ENCODE data around the gene PCDH1. TPM values are rescaled to one million over a fixed set of nuclear protein-coding genes. Genes with fewer than 3 reads are reported as not detected.

Gene PCDH1
- total and polyA plus RNA-seq, 2 donors (not counting 3 experiments of a cell fraction or from before 2014, with no cell fraction given), result 113 to 136 TPM

GRCh38 chr5:141910271-141910673, 32.1 kb upstream of the PCDH1 start:
- Histone ChIP-seq H3K4me3 (replicated peaks in 1 of 3; ENCODE audit: insufficient read depth in 1 of 3, low read depth in 1 of 3, low read length in 3 of 3) (no peak overlapping the region), H4K20me1 (replicated peaks; ENCODE audit: control insufficient read depth, extremely low read depth, insufficient read depth, low read length) (no peaks in the 10 kb centered on the region), H3K27me3 (ENCODE audit: control insufficient read depth in 2 of 2, insufficient read depth in 2 of 2, low read length in 2 of 2) (peaks cover 9 to 11% of the 10 kb centered on the region in 2 experiments), H3K9me1 (replicated peaks; ENCODE audit: control insufficient read depth, extremely low read depth, insufficient read depth, low read length) (no peaks in the 10 kb centered on the region), H3K4me1 (ENCODE audit: control insufficient read depth, extremely low read depth, insufficient read depth, low read length) (peaks cover 3% of the 10 kb centered on the region), H3K4me2 (ENCODE audit: insufficient read depth, low read length) (no peak overlapping the region), H2AFZ (ENCODE audit: low read depth, low read length) (no peak overlapping the region), H3K9me3 (replicated peaks; ENCODE audit: control insufficient read depth, insufficient read depth, low read length) (no peaks in the 10 kb centered on the region), H3K79me2 (ENCODE audit: control insufficient read depth, insufficient read depth, low read length) (no peaks in the 10 kb centered on the region), H3K36me3 (ENCODE audit: control insufficient read depth in 2 of 2, extremely low read depth in 1 of 2, insufficient read depth in 2 of 2, low read length in 2 of 2) (no peaks in the 10 kb centered on the region), H3K27ac (ENCODE audit: insufficient read depth, low read depth, low read length) (no peak overlapping the region), H3K9ac (replicated peaks; ENCODE audit: extremely low read depth, insufficient read depth, low read length) (no peak overlapping the region)
- intact Hi-C loops (cut with micrococcal nuclease), result no loop called here
- ChIA-PET POLR2A (no interaction called here), CTCF (interaction anchor here (1.2 to 2.5 kb wide), 3 partner anchors 50 to 218 kb away, joined by 3 to 10 read pairs (median 4); no protein-coding TSS in a partner anchor)
- DNase-seq (ENCODE audit: low read depth, low spot score), result no peak
- dilution Hi-C loops (cut with MboI; ENCODE audit: extremely low pct_ligation_motif_present, low sequenced_read_pairs), result no loop called here
- TF ChIP-seq EZH2 (IDR thresholded peaks at IDR 0.05; ENCODE audit: borderline replicate concordance, low read depth, low read length, severe bottlenecking) (no peak), POLR2AphosphoS5 (IDR thresholded peaks at IDR 0.05; ENCODE audit: insufficient read depth, low read depth, low read length) (no peak), JUN (IDR thresholded peaks at IDR 0.05; ENCODE audit: borderline replicate concordance, insufficient read depth, insufficient read length, low read depth) (no peak), MYC (IDR thresholded peaks at IDR 0.05; ENCODE audit: low read depth, low read length) (no peak), GATA2 (IDR thresholded peaks at IDR 0.05; ENCODE audit: insufficient read depth, insufficient read length, low read depth, low read length) (no peak)
- TF ChIP-seq, protein P1, sequence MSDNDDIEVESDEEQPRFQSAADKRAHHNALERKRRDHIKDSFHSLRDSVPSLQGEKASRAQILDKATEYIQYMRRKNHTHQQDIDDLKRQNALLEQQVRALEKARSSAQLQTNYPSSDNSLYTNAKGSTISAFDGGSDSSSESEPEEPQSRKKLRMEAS (IDR thresholded peaks at IDR 0.05; ENCODE audit: insufficient read depth, insufficient read length), result no peak
- no peak for FAIRE-seq
- no TSS peak for BruUV-seq (replicated peaks)

DNA sequence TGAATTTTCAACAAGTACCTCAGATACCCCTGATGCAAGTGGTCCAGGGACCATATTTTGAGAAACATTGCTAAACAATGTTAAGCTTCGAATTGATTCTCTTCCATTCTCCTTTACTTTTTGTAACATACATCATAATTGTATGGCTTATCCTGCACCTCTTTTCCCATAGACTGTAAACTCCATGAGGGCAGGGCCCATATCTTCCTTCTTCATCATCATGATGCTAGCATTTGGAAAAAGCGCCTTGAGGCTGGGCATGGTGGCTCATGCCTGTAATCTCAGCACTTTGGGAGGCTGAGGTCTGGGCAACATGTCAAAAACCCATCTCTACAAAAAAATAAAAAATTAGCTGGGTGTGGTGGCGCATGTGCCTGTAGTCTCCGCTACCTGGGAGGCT, 31.0 kb upstream of the PCDH1 start:
- no peaks in the 10 kb centered on the region for H3K79me2 ChIP-seq (ENCODE audit: control insufficient read depth, insufficient read depth, low read length)
- TF ChIP-seq EZH2 (IDR thresholded peaks at IDR 0.05; ENCODE audit: borderline replicate concordance, low read depth, low read length, severe bottlenecking) (no peak), JUN (IDR thresholded peaks at IDR 0.05; ENCODE audit: borderline replicate concordance, insufficient read depth, insufficient read length, low read depth) (no peak), POLR2A (IDR thresholded peaks at IDR 0.05; ENCODE audit: low read depth, low read length) (no peak), MYC (IDR thresholded peaks at IDR 0.05; ENCODE audit: low read depth, low read length) (no peak), FOS (IDR thresholded peaks at IDR 0.05; ENCODE audit: borderline replicate concordance, insufficient read depth, low read length) (no peak), POLR2AphosphoS5 (IDR thresholded peaks at IDR 0.05; ENCODE audit: insufficient read depth, low read depth, low read length) (no peak)
- TF ChIP-seq, protein P1 (IDR thresholded peaks at IDR 0.05; ENCODE audit: insufficient read depth, insufficient read length), result no peak
- TF ChIP-seq, protein P2, sequence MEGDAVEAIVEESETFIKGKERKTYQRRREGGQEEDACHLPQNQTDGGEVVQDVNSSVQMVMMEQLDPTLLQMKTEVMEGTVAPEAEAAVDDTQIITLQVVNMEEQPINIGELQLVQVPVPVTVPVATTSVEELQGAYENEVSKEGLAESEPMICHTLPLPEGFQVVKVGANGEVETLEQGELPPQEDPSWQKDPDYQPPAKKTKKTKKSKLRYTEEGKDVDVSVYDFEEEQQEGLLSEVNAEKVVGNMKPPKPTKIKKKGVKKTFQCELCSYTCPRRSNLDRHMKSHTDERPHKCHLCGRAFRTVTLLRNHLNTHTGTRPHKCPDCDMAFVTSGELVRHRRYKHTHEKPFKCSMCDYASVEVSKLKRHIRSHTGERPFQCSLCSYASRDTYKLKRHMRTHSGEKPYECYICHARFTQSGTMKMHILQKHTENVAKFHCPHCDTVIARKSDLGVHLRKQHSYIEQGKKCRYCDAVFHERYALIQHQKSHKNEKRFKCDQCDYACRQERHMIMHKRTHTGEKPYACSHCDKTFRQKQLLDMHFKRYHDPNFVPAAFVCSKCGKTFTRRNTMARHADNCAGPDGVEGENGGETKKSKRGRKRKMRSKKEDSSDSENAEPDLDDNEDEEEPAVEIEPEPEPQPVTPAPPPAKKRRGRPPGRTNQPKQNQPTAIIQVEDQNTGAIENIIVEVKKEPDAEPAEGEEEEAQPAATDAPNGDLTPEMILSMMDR (IDR thresholded peaks at IDR 0.05; ENCODE audit: extremely low read depth in 1 of 2, insufficient read depth in 1 of 2, low read depth in 1 of 2, low read length in 2 of 2), result no peak
- ChIA-PET CTCF (interaction anchor here (1.4 kb wide), 1 partner anchor 152 kb away, joined by 4 read pairs; no protein-coding TSS in a partner anchor), POLR2A (no interaction called here)
- no peaks in the 10 kb centered on the region for H3K9me3 ChIP-seq (replicated peaks; ENCODE audit: control insufficient read depth, insufficient read depth, low read length)
- dilution Hi-C loops (cut with MboI; ENCODE audit: extremely low pct_ligation_motif_present, low sequenced_read_pairs) (no loop called here), intact Hi-C loops (cut with micrococcal nuclease) (no loop called here)
- H3K27me3 ChIP-seq (ENCODE audit: control insufficient read depth in 2 of 2, insufficient read depth in 2 of 2, low read length in 2 of 2), result peaks cover 9 to 11% of the 10 kb centered on the region in 2 experiments
- H3K9me1 ChIP-seq (replicated peaks; ENCODE audit: control insufficient read depth, extremely low read depth, insufficient read depth, low read length), result no peaks in the 10 kb centered on the region
- DNase-seq (ENCODE audit: low read depth, low spot score) (no peak), FAIRE-seq (no peak)
- H3K4me2 ChIP-seq (ENCODE audit: insufficient read depth, low read length), result no peak overlapping the region
- H3K4me1 ChIP-seq (ENCODE audit: control insufficient read depth, extremely low read depth, insufficient read depth, low read length), result peaks cover 3% of the 10 kb centered on the region
- no peak overlapping the region for H3K27ac ChIP-seq (ENCODE audit: insufficient read depth, low read depth, low read length)
- H2AFZ ChIP-seq (ENCODE audit: low read depth, low read length), result no peak overlapping the region
- H4K20me1 ChIP-seq (replicated peaks; ENCODE audit: control insufficient read depth, extremely low read depth, insufficient read depth, low read length), result no peaks in the 10 kb centered on the region
- BruUV-seq (replicated peaks), result no TSS peak
- no peaks in the 10 kb centered on the region for H3K36me3 ChIP-seq (ENCODE audit: control insufficient read depth in 2 of 2, extremely low read depth in 1 of 2, insufficient read depth in 2 of 2, low read length in 2 of 2)
- no peak overlapping the region for H3K9ac ChIP-seq (replicated peaks; ENCODE audit: extremely low read depth, insufficient read depth, low read length)
- H3K4me3 ChIP-seq (replicated peaks in 1 of 3; ENCODE audit: insufficient read depth in 1 of 3, low read depth in 1 of 3, low read length in 3 of 3), result no peak overlapping the region
